HepG2 (cell line): ENCODE results near the gene NUDT3. TPM values are rescaled to one million over a fixed set of nuclear protein-coding genes. Genes with fewer than 3 reads are reported as not detected.

ENCODE experiments used
- CCAR2 ChIP-seq: fragments of 200-400 bp; formaldehyde crosslinking; optimal IDR thresholded peaks from 2 replicates; pipeline ENCODE3; 2018; ENCODE audit warnings: low read depth, mild to moderate bottlenecking, low read length, moderate library complexity
- CTCF ChIP-seq: sonication (generic); formaldehyde crosslinking; IDR thresholded peaks from 2 replicates; pipeline ENCODE4 v1.5.0; 2020; ENCODE audit warnings: mild to moderate bottlenecking, missing genetic modification reagents, moderate library complexity
- E2F2 ChIP-seq: sonication (generic); formaldehyde crosslinking; IDR thresholded peaks from 2 replicates; pipeline ENCODE4 v1.4.0; 2020; ENCODE audit warnings: missing genetic modification reagents, borderline replicate concordance
- ELK4 ChIP-seq: sonication (generic); formaldehyde crosslinking; IDR thresholded peaks from 2 replicates; pipeline ENCODE4 v1.9.0; 2021; ENCODE audit warnings: missing genetic modification reagents, borderline replicate concordance
- GABPA ChIP-seq, 2 experiments: IDR thresholded peaks; 2 replicates each; pipeline ENCODE4 v1.6.1; 2011 to 2016; ENCODE audit warnings: low read depth in 2 of 2, low read length in 1 of 2, missing biosample characterization in 1 of 2, missing genetic modification characterization in 1 of 2
- IRF1 ChIP-seq: sonication (generic); formaldehyde crosslinking; IDR thresholded peaks from 2 replicates; pipeline ENCODE4 v1.4.0; 2020; ENCODE audit warnings: low read depth, mild to moderate bottlenecking, missing genetic modification reagents
- KDM6A ChIP-seq: IDR thresholded peaks from 2 replicates; pipeline ENCODE4 v1.6.1; 2016; ENCODE audit warnings: low read depth
- MED1 ChIP-seq: sonication (generic); formaldehyde crosslinking; IDR thresholded peaks from 2 replicates; pipeline ENCODE4 v1.4.0; 2020; ENCODE audit warnings: missing genetic modification reagents
- NFYC ChIP-seq: IDR thresholded peaks from 2 replicates; pipeline ENCODE4 v1.6.1; 2016; ENCODE audit warnings: missing genetic modification reagents, missing compliant biosample characterization
- PTBP1 ChIP-seq: fragments of 200-400 bp; formaldehyde crosslinking; IDR thresholded peaks from 2 replicates; pipeline ENCODE4 v1.6.1; 2018; ENCODE audit warnings: low read length, low read depth; ENCODE audit not compliant: poor library complexity, severe bottlenecking
- RAD51 ChIP-seq: fragments of 450-650 bp; IDR thresholded peaks from 2 replicates; pipeline ENCODE4 v1.6.1; 2016; ENCODE audit warnings: borderline replicate concordance
- RFX1 ChIP-seq: fragments of 450-650 bp; IDR thresholded peaks from 2 replicates; pipeline ENCODE4 v1.6.1; 2017
- RFX3 ChIP-seq: IDR thresholded peaks from 2 replicates; pipeline ENCODE4 v1.6.1; 2016; ENCODE audit warnings: missing biosample characterization, missing genetic modification reagents
- RORA ChIP-seq: sonication (generic); formaldehyde crosslinking; IDR thresholded peaks from 2 replicates; pipeline ENCODE4 v1.5.0; 2020; ENCODE audit warnings: mild to moderate bottlenecking, missing genetic modification reagents, moderate library complexity
- SIN3B ChIP-seq: fragments of 150-350 bp; IDR thresholded peaks from 2 replicates; pipeline ENCODE4 v1.6.1; 2014; ENCODE audit warnings: low read length
- STAT5B ChIP-seq: sonication (generic); formaldehyde crosslinking; IDR thresholded peaks from 2 replicates; pipeline ENCODE4 v1.4.0; 2020; ENCODE audit warnings: missing genetic modification reagents
- THAP7 ChIP-seq: sonication (generic); formaldehyde crosslinking; IDR thresholded peaks from 2 replicates; pipeline ENCODE4 v1.8.1; 2023; ENCODE audit warnings: mild to moderate bottlenecking, missing genetic modification reagents
- U2AF1 ChIP-seq: fragments of 200-400 bp; formaldehyde crosslinking; optimal IDR thresholded peaks from 2 replicates; pipeline ENCODE3; 2017; ENCODE audit warnings: mild to moderate bottlenecking, low read depth, low read length
- ZFP36 ChIP-seq: fragments of 150-350 bp; IDR thresholded peaks from 2 replicates; pipeline ENCODE4 v1.6.1; 2018; ENCODE audit warnings: borderline replicate concordance, low read length, low read depth; ENCODE audit not compliant: partially characterized antibody
- ZFP82 ChIP-seq: sonication (generic); formaldehyde crosslinking; IDR thresholded peaks from 2 replicates; pipeline ENCODE4 v1.5.1; 2020; ENCODE audit warnings: mild to moderate bottlenecking, missing genetic modification reagents, borderline replicate concordance
- ZNF136 ChIP-seq: sonication (generic); formaldehyde crosslinking; IDR thresholded peaks from 2 replicates; pipeline ENCODE4 v1.8.1; 2022; ENCODE audit warnings: low read depth, mild to moderate bottlenecking, moderate library complexity, missing genetic modification reagents
- ZNF468 ChIP-seq: sonication (generic); formaldehyde crosslinking; IDR thresholded peaks from 2 replicates; pipeline ENCODE4 v1.8.0; 2022; ENCODE audit warnings: mild to moderate bottlenecking, moderate library complexity, missing genetic modification reagents
- ZNF691 ChIP-seq: sonication (generic); formaldehyde crosslinking; IDR thresholded peaks from 2 replicates; pipeline ENCODE4 v1.4.0; 2020; ENCODE audit warnings: missing genetic modification reagents, low read depth, mild to moderate bottlenecking, borderline replicate concordance
- ZNF724P ChIP-seq: sonication (generic); formaldehyde crosslinking; IDR thresholded peaks from 2 replicates; pipeline ENCODE4 v1.8.0; 2022; ENCODE audit warnings: missing genetic modification reagents, borderline replicate concordance
- polyA plus RNA-seq, 8 experiments: library from polyadenylated mRNA; depleted of rRNA in 3 of 8; stranded (reverse) in 7 of 8; unstranded in 1 of 8; fragments of >200 nt; fragmentation: Illumina TruSeq in 4 of 8; extraction: Trizol in 4 of 8; gene quantifications; 2 replicates each; pipeline versions ENCODE4 v1.2.1 to v1.2.3, GENCODE V29; 2011 to 2016; ENCODE audit warnings: low read depth in 4 of 8, missing spikeins in 1 of 8, mixed read lengths in 1 of 8; ENCODE audit not compliant: insufficient read depth in 1 of 8
- total RNA-seq, 5 experiments: library from RNA; depleted of rRNA; stranded (reverse); fragments of >200 nt; fragmentation: Illumina TruSeq; extraction: Trizol; gene quantifications; 2 replicates each; pipeline ENCODE4 v1.2.3, GENCODE V29; 2016; ENCODE audit warnings: low read depth in 1 of 5

NUDT3 gene
- total and polyA plus RNA-seq, 2 of the 13 experiments (the other 11 are each of a cell fraction or from before 2014, with no cell fraction given), result 20.2 to 20.6 TPM

GRCh38 chr6:34236443-34237315 lies 155.8 kb downstream of the NUDT3 start, which contains the start of gene HMGA1 (continued):
- TF ChIP-seq ZNF691 (CRISPR knock-in tag), result no peak
- TF ChIP-seq GABPA (IDR thresholded peaks at IDR 0.05; ENCODE audit: low read depth, low read length), result no peak
- no peak for TF ChIP-seq GABPA (CRISPR knock-in tag; IDR thresholded peaks at IDR 0.05; ENCODE audit: low read depth)
- no peak for TF ChIP-seq E2F2 (CRISPR knock-in tag)
- TF ChIP-seq ZFP36, result no peak
- no peak for TF ChIP-seq SIN3B
- no peak for TF ChIP-seq RFX3 (CRISPR knock-in tag)
- TF ChIP-seq ZNF468 (CRISPR knock-in tag), result no peak
- TF ChIP-seq MED1 (CRISPR knock-in tag), result no peak
- no peak for TF ChIP-seq NFYC (CRISPR knock-in tag)
- TF ChIP-seq STAT5B (CRISPR knock-in tag), result no peak
- peak; percentile 19; the same call in 1 of the 2 replicates for TF ChIP-seq THAP7 (CRISPR knock-in tag)
- no peak for TF ChIP-seq KDM6A (CRISPR knock-in tag)
- no peak for TF ChIP-seq PTBP1
- TF ChIP-seq IRF1 (CRISPR knock-in tag), result no peak
- no peak for TF ChIP-seq ZFP82 (CRISPR knock-in tag)
- TF ChIP-seq ZNF724P, result no peak
- TF ChIP-seq RFX1, result no peak
- no peak for TF ChIP-seq RAD51
- no peak for TF ChIP-seq U2AF1
- no peak for TF ChIP-seq CCAR2
- no peak for TF ChIP-seq ELK4
- TF ChIP-seq RORA, result no peak
- no peak for TF ChIP-seq ZNF136 (CRISPR knock-in tag)
- TF ChIP-seq CTCF (CRISPR knock-in tag), result no peak
